Bronchial smooth muscle cell (primary cell): ENCODE measurements around the gene MRPS27. TPM values are rescaled to one million over a fixed set of nuclear protein-coding genes. Genes with fewer than 3 reads are reported as not detected.

Experiments used
- total RNA-seq: library from RNA; depleted of rRNA; stranded (reverse); fragments of >200 nt; gene quantifications from 2 replicates; pipeline ENCODE4 v1.2.1, GENCODE V29; 2014

The MRPS27 gene
- total RNA-seq = 54.5 and 64.9 TPM in 2 replicates

GRCh38 chr5:72319976-72320752, at the start of gene MRPS27, which contains the start of gene PTCD2:
MRPS27 (minus strand) TSS chr5:72320240; CDS start chr5:72320221, 19 bp downstream.
PTCD2 (plus strand) TSS chr5:72320373; CDS start chr5:72320383, 10 bp downstream.

Other genes with a start within 250 kb of the MRPS27 start
- gene MAP1B, start 212.8 kb downstream of the MRPS27 start, total RNA-seq = 84.5 and 132 TPM in 2 replicates
- 6.7 and 8.0 TPM in 2 replicates for gene PTCD2, start 133 bp upstream of the MRPS27 start, total RNA-seq
- gene ZNF366, start 187.2 kb upstream of the MRPS27 start, total RNA-seq = not detected in 2 replicates